Measurements from ENCODE around the gene ACTN4.

DNA sequence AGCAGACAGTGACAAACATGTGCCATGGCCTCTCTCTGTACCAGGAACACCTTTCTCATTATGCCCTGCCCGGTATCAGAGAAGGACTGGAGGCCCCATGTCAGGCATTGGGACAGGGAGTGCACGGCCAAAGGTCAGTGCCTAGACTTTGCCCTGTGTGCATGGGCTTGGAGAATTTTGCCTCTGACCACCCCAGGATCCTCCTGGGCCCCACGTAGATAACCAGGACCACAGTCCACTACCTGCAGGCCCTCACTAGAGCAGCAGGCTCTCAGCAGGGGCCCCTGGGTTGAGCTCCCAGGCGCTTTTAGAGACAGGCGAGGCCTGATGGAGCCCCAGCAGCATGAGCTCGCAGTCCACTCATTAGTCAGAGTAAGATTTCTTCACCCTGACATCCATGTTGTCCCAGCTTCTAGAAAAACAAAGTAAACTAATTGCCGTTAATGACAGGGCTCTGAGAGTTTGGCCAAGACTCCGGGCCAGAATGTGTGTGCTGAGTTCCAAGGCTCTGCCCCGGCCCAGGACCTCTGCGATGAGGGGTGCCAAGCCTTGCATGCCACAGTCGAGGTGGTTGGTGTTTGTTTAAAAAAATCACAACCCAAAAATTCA, 54.1 kb downstream of the ACTN4 start:
- TF ChIP-seq, protein P1, sequence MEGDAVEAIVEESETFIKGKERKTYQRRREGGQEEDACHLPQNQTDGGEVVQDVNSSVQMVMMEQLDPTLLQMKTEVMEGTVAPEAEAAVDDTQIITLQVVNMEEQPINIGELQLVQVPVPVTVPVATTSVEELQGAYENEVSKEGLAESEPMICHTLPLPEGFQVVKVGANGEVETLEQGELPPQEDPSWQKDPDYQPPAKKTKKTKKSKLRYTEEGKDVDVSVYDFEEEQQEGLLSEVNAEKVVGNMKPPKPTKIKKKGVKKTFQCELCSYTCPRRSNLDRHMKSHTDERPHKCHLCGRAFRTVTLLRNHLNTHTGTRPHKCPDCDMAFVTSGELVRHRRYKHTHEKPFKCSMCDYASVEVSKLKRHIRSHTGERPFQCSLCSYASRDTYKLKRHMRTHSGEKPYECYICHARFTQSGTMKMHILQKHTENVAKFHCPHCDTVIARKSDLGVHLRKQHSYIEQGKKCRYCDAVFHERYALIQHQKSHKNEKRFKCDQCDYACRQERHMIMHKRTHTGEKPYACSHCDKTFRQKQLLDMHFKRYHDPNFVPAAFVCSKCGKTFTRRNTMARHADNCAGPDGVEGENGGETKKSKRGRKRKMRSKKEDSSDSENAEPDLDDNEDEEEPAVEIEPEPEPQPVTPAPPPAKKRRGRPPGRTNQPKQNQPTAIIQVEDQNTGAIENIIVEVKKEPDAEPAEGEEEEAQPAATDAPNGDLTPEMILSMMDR (IDR thresholded peaks at IDR 0.05; ENCODE audit: low read depth, low read length) = no peak
- no peak for TF ChIP-seq POLR2A (IDR thresholded peaks at IDR 0.05; ENCODE audit: extremely low read depth, insufficient read length)
- TF ChIP-seq MYC (IDR thresholded peaks at IDR 0.05; ENCODE audit: low read depth, low read length) = no peak

Measured in NB4 (cell line).